ENCODE measurements around the gene RFXANK. TPM values are rescaled to one million over a fixed set of nuclear protein-coding genes. Genes with fewer than 3 reads are reported as not detected.

Gene RFXANK
- total RNA-seq, 1 experiment from 2014 or later = 78.7 TPM

GRCh38 chr19:19159534-19159933, 32.5 kb upstream of the RFXANK start (continued):
- no peak for TF ChIP-seq PRDM15 (CRISPR knock-in tag; IDR thresholded peaks at IDR 0.05)

GRCh38 chr19:19160461-19161035, 31.5 kb upstream of the RFXANK start:
- ChIA-PET CTCF (interaction anchor here (0.9 to 2.0 kb wide), 5 partner anchors 14 to 182 kb away, joined by 3 to 5 read pairs (median 4); no protein-coding TSS in a partner anchor), POLR2A (interaction anchor here (0.6 to 2.1 kb wide), 4 partner anchors 9 to 668 kb away, joined by 3 to 12 read pairs (median 4); partner anchors contain the start of gene MEF2B)
- Mint-ChIP-seq H3K27ac (no peak overlapping the region), H3K36me3 (no peaks in the 10 kb centered on the region), H3K9me3 (no peaks in the 10 kb centered on the region), H3K4me1 (peaks cover 9% of the 10 kb centered on the region), H3K27me3 (ENCODE audit: low read depth) (peaks cover 36% of the 10 kb centered on the region), H3K4me3 (no peak overlapping the region)
- DNase-seq (ENCODE audit: low spot score) (peak; percentile 81), ATAC-seq (peak; percentile 73)
- peak; percentile 62; the same call in 1 of the 2 replicates for TF ChIP-seq MAX (CRISPR knock-in tag; IDR thresholded peaks at IDR 0.05)
- 0 out of 2 replicates have a peak, but pooled peaks have one; percentile 13 for TF ChIP-seq ZNF317 (CRISPR knock-in tag; IDR thresholded peaks at IDR 0.05; ENCODE audit: borderline replicate concordance, low read depth)
- 0 out of 2 replicates have a peak, but pooled peaks have one; percentile 41 for TF ChIP-seq HMGXB4 (CRISPR knock-in tag; IDR thresholded peaks at IDR 0.05)
- TF ChIP-seq ZNF423 (CRISPR knock-in tag; IDR thresholded peaks at IDR 0.05) = peak; percentile 38; the same call in 1 of the 2 replicates
- no peak for TF ChIP-seq ESRRA (CRISPR knock-in tag; IDR thresholded peaks at IDR 0.05; ENCODE audit: borderline replicate concordance)
- no peak for TF ChIP-seq ERG (CRISPR knock-in tag; IDR thresholded peaks at IDR 0.05)

- Mint-ChIP-seq H3K27ac (no peak overlapping the region), H3K4me1 (peaks cover 7% of the 10 kb centered on the region), H3K27me3 (ENCODE audit: low read depth) (peaks cover 27% of the 10 kb centered on the region), H3K4me3 (no peak overlapping the region), H3K36me3 (no peaks in the 10 kb centered on the region), H3K9me3 (no peaks in the 10 kb centered on the region)
- ATAC-seq (no peak), DNase-seq (ENCODE audit: low spot score) (no peak)
- ChIA-PET CTCF (interaction anchor here (1.0 to 1.2 kb wide), 2 partner anchors 17 to 24 kb away, joined by 3 to 5 read pairs; no protein-coding TSS in a partner anchor), POLR2A (interaction anchor here (2.1 kb wide), 1 partner anchor 7 kb away, joined by 12 read pairs; the partner anchor contains the start of gene MEF2B)
- TF ChIP-seq ZNF532 (CRISPR knock-in tag; IDR thresholded peaks at IDR 0.05; ENCODE audit: borderline replicate concordance) = no peak
- TF ChIP-seq PRDM15 (CRISPR knock-in tag; IDR thresholded peaks at IDR 0.05) = no peak
- TF ChIP-seq NFATC4 (CRISPR knock-in tag; IDR thresholded peaks at IDR 0.05) = no peak
Measured at GRCh38 chr19:19162495-19162894, 29.6 kb upstream of the RFXANK start.
